ENCODE measurements around the gene KCNMA1.
"Not testable (repeated sequence)": the region's sequence is repeated elsewhere in the genome, so short reads cannot be mapped to it uniquely, and the experiment has no call there.

KCNMA1 gene

GRCh38 chr10:77581738-77582137 is 55.9 kb downstream of the KCNMA1 start:
- DNase-seq, result no peak

- DNase-seq, result no peak
Measured at GRCh38 chr10:77580482-77580881, 57.1 kb downstream of the KCNMA1 start.

DNA sequence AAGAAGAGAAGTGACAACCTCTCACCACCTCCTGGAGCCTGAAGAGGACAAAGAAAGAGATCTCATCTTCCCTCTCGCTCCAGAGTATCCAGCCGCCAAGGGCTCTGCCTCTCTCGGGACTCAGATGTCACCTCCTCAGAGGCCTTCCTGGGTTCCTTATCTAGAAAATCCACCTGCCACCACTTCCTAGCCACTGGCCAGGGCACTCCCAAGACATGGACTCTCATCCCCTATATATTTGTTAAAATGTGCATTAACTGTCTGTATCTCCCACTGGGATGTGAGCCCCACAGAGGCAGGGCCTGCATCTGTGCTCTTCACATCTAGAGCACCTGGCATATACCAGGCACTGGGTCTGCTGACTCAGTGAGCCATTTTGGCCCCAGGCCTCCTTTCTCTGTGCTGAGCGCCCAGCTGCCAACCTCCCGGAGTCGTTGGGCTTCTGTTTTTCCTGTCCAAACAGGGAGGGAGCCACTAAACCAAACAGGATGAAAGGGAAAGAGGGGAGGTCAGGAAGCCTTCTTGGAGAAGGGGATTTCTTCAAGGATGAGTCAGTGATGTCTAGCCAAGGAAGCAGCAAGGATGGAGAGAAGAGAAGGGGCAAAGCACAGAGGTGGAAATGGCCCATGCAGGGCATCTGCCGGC is 58.9 kb downstream of the KCNMA1 start:
- DNase-seq, result no peak

DNA sequence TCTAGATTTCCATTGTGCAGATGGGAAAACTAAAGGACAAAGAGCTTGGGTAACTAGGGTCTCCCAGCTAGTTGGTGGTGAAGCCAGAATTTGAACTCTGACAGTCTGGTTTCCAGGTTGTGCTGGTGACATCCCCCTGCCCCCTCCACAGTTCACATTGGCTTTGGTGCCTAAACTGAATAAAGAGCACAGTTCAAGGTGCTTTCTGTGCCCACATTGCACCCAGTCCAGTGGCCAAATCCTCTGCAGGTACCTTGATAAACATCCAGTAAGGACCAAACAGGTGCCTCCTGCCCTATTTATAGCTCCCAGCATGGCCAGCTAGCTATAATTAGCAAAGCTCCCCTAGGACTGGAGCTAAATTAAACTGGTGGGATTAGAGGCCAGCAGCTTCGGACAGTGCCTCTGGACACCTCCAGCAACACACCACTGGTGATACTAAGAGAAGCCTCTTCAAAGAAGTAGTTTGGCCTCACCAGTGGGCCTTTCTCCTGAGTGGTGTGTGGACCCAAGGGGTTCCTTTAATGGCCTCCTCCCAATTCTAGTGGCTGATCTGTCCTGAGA is 59.9 kb downstream of the KCNMA1 start:
- no peak for DNase-seq

DNA sequence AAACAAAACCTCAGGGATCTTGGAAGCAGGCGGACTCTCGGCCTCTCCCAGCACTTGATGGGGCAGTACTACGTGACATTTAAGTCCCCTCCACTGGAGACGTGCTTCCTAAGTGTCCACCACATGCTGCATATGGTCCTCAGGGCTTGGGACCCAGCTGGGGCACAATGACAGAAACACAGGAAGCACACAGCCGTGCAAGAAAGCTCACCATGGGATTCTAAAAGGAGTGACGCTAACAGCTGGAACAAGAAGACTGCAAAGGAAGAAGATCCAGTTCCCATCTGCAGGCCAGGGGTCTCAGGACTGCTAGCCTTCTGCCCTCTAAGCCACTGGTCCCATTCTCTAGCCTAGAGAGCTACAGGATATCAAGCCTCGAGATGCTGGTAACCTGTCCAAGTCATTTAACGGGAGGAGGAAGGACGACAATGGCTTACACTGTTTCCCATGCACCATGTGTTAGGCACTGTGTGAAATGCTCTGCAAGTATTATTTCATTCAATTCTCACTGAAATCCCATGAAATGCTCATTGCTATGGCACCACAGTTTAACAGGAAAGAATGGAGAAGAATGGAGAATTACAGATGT is 61.1 kb downstream of the KCNMA1 start:
- DNase-seq, result no peak

DNA sequence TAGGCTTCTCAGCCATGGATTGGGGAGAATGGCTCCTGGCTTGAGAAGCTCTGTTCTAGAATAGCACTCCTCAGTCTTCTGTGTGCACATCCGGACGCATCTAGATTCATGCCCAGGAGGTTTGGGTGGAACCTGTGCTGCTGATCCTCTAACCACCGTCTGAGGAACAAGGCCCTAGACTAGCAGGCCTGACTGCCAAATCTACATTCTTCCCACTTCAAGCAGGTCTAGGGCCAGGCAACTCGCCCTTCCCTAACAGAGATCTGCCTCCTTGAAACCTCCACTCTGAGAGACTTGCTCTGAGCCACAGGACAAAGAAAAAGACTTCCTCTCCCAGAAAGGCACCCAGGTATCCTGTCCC is 61.6 kb downstream of the KCNMA1 start:
- no peak for DNase-seq

DNA sequence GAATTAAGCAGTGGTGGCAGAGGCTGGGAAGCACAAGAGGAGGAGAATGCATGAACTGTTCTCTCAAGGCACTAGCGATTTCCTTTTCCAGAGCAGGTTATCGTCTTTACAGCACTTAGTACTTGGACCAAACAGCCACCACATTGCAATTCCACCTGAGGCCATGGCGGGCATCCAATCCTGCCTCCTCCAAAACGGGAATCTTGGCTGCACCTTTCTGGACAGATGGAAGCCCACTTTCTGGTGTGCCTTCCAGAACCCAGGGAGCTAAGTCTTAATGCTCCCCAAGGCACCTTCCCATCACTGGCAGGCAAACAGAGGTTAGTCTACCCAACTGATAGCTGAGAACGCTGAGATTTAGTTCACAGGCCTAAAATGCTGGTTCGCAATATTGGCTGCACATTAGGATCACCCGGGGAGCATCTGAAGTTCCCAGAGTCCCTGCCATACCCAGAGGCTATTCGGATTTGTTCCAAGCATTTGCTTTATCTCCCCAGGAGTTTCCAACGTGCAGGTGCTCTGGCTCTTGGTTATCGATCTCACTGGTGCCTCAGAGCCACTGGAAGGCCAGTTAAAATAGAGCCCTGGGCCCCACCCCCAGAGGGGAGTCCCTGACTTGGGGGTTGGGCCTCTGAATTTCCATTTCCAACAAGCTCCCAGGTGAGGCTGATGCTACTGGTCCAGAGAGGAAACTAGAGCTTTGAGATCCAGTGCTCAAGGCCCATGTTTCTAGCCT is 62.2 kb downstream of the KCNMA1 start:
- DNase-seq, result no peak

GRCh38 chr10:77574438-77574837 is 63.2 kb downstream of the KCNMA1 start:
- DNase-seq, result no peak

DNA sequence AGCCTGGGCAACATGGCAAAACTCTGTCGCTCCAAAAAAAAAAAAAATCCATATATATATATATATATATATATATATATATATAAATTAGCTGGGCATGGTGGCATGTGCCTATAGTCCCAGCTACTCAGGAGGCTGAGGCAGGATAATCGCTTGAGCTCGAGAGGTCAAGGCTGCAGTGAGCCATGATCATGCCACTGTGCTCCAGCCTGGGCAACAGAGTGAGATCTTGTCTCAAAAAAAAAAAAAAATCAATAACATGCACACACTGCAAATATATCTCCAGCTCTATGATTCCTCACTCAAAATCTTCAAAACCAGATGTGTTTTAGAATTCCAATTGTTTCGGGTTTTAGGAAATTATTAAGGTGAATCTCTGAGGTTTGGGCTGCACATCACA is 65.1 kb downstream of the KCNMA1 start:
- not testable (repeated sequence) for DNase-seq

DNA sequence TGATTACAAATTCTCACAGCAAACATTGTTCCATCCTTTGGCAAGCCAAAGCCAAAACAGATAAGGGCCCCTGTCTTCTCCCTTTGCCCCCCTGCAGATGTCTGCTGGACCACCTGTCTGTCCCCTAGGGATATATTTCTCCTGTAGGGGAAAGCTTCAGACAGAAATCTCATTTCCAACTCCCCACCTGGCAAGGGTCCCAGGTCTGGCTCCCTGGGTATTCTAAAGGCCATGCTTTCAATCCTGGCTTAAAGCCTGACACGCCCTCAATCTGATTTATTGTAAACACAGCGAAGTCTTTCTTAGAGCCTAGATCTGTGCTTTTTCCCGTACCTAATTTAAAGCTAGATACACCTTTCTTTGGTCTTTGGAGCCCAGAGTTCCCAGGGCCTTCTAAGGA is 66.1 kb downstream of the KCNMA1 start:
- no peak for DNase-seq

GRCh38 chr10:77566914-77567566 is 70.6 kb downstream of the KCNMA1 start:
- DNase-seq, result no peak

GRCh38 chr10:77566236-77566635 is 71.4 kb downstream of the KCNMA1 start:
- no peak for DNase-seq

DNA sequence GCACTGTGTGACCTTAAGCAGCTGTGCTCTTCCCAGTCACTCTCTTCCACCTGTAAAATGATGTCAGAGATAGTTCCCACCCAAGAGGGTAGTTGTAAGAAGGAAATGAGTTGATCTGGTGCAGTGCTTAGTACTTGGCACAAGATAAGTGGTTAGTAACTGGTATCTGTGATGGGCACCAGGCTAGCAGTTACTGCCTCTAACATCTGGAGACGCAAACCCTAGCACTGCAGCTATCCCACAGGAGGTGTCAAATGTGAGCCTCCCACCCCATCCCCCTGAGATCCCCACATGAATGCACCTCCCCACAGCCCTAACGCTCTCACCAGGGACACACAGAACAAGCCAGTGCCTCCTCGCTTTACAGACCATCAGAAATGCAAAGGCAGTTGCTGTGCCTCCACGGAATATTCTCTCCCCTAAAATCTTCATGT is 72.0 kb downstream of the KCNMA1 start:
- DNase-seq, result no peak

DNA sequence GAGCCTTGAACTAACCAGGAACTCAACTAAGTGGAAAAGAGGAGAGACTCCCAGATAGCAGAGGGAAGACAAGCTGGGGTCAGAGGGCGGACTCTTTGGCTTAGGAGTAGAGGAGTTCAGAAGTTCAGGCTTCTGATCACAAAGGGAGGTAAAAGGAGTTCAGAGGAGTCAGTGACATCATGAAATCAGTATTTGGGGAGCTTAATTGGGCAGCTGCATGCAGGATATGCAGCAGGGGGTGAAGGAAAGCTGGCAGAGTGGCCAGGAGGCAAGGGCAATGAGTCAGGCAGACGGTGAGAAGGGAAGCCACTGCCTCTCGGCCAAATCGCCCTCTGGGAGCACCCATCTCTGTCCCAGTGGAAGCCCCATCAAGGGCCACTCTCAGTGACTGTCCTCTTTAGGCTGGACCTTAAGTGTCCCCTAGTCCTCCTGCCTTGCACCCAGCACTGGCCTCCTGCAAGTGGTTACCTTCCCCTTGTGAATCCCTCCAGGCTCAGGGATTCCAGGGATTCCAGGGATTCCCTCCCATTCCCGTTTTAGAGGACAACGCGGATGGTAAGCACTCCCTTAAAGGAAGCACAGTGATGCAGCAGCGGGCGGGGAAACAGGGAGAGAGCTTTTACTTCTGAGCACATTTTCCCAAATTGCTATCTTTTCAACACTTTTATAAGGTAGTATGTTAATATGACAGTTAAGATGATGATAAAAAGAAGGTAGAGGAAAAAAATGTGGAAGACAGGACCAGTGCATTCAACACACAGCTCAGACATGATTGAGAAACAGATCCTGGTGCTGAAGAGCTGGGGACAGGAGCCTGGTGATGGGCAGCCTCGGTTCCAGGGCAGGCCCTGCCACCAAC is 72.6 kb downstream of the KCNMA1 start:
- no peak for DNase-seq

DNA sequence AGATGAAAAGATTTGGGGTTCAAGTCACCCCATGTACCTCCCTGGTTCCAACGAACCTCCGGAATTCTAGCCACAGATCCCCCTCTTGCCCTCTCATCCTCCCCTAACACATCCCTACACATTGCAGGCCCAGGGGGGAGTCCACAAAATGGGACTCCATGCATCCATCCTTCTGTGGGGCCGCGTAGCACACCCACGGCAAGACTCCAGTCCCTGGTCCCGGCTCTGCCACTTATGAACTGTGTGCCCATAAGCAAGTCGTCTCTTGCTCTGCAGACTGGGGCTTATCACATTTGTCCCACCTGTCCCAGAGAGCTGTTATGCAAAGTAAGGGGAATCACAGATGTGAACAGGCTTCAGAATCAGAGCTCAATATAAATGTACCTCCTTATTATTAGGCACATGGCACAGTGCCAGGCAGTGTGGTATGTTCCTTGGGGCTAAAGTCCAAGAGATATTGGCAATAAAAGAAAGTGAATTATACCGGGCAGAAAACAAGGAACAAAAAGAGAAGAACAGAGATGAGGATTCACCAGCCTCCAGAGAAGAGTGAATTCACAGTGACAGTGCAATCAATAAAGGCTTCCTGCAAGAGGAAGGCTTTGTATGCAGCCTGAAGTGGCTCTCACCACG is 73.9 kb downstream of the KCNMA1 start:
- no peak for DNase-seq

DNA sequence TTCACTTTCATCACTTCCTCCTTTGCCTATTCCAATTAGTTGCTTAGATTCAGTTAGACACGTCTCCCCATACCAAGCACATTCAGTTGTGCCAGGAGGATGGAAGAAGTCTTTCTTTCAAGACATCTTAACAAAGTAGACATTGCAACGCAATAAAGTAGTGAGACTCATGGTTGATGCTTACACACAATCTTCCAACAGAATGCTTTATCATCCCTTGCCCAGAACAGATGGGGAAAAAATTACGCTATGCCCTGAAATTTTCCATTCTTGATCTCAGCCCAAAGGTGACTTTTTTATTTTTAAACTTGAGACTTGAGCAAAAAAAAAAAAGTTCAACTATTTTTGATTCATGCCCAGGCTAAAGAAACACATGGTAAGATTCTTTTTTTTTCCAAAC is 74.9 kb downstream of the KCNMA1 start:
- no peak for DNase-seq

DNA sequence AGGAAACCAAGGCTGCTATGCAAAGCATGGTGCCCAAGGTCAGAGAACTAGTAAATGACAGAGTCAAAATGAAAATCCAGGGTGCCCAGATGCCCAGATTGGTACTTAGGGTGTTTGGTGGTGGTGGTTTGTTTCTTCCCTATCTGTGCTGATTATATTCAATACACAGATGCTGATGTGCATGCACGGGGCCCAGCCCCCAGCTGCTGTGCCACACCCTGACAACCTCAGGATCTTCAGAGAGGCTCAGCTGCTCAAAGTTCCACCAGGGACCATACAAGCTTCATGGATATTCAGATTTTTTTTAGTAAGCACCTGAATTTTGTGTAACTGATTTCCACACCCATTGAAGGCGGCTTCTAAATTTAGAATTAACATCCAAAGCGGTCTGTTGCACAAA is 75.6 kb downstream of the KCNMA1 start:
- no peak for DNase-seq

DNA sequence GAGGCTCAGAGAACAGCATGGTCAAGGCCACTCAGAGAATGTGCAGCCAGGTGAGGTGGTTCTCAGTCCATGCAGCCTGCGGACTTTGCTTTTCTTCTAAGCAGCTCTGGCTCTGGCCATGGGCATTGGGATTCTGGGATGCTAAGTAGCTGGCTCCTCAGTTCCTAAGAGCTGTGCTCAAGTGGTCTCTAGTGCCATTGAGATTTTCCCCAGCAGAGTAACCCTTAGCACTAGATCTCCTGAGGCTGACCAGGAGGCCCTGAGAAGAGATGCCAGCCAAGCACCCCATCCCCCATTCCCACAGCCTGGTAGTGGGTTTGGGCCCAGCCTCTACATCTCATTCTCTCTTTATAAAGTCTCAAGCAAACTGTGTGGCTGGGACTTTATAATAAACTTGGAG is 77.1 kb downstream of the KCNMA1 start:
- DNase-seq, result no peak

- DNase-seq, result no peak
Measured at GRCh38 chr10:77560052-77560451, 77.6 kb downstream of the KCNMA1 start.

- no peak for DNase-seq
Measured at GRCh38 chr10:77556990-77557601, 80.5 kb downstream of the KCNMA1 start.

GRCh38 chr10:77555591-77556212 is 81.9 kb downstream of the KCNMA1 start:
- no peak for DNase-seq
